GM03348 (cell line): ENCODE data around the gene POMT1.

ENCODE experiments used
- DNase-seq: peaks from one replicate; pipeline ENCODE4 v3.0.0; 2012; ENCODE audit warnings: low spot score

POMT1 gene

GRCh38 chr9:131476777-131477345 is 25.9 kb upstream of the POMT1 start:
- DNase-seq = no peak

DNA sequence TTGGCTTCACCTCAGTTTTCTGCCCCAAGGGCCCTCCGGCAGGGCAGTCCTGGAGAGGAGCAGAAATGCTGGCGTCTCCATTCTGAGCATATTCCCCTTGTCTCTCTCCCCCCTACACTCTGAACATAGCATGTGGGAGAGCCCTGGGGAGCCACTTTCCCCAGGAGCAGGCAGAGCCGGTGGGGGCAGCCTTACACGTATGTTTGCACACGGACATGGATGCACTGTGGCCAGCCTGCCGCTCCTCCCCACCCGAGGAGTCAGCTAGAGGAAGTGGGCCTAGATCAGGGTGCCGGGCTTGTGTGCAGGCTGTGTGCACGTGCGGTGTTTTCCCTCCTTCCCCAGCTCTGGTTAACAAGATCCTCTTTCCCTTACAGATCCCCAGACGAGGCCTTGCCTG is 25.4 kb upstream of the POMT1 start:
- no peak for DNase-seq

DNA sequence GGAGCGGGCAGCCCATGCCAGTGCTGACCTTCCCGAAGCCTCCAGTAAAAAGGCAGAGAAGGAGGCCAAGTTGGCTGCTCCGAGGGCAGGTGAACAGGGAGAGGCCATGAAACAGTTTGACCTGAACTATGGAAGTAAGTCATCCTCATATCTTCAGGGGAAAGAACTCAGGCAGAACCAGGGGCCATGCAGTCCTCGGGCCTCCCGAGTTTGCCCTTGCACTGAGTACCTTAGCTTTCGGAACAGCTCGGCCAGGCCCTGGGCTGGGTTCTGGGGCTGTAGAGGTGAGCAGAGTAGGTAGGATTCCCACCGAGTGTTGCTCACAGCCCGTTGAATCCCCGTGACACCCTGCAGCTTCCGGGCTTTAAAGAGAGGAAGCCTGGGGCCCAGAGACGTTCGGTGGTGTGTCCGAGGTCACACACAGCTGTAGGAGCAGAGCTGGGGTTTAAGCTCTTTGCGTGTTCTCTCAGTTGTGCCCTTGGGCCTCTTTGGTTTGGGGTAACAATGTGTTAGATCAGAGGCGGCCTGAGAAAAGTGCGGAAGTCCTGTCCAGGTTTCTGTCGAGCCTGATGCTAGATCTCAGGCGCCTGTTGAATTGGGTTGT is 24.8 kb upstream of the POMT1 start:
- DNase-seq = no peak

DNA sequence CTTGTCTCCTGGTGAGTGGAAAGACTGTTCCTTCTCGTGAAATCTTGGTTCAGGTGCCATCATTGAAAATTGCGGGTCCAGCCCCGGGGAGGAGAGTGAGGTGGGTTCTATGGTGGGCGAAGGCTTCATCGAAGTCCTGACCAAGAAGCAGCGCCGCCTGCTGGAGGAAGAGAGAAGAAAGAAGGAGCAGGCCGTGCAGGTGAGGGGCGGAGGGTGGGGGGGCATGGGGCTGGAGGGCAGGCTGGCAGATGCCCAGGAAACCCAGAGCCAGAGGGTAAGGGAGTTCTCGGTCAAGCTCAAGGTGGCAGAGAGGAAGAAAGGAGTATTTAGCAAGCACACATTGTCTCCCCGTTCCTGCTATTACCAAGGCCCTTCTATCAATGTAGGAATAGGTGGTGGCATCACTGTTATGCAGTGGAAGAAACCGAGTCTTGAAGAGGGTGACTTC is 24.3 kb upstream of the POMT1 start:
- DNase-seq = peak; percentile 61

- DNase-seq = no peak
Measured at GRCh38 chr9:131478911-131479310, 23.8 kb upstream of the POMT1 start.

- no peak for DNase-seq
Measured at GRCh38 chr9:131480258-131480657, 22.5 kb upstream of the POMT1 start.

DNA sequence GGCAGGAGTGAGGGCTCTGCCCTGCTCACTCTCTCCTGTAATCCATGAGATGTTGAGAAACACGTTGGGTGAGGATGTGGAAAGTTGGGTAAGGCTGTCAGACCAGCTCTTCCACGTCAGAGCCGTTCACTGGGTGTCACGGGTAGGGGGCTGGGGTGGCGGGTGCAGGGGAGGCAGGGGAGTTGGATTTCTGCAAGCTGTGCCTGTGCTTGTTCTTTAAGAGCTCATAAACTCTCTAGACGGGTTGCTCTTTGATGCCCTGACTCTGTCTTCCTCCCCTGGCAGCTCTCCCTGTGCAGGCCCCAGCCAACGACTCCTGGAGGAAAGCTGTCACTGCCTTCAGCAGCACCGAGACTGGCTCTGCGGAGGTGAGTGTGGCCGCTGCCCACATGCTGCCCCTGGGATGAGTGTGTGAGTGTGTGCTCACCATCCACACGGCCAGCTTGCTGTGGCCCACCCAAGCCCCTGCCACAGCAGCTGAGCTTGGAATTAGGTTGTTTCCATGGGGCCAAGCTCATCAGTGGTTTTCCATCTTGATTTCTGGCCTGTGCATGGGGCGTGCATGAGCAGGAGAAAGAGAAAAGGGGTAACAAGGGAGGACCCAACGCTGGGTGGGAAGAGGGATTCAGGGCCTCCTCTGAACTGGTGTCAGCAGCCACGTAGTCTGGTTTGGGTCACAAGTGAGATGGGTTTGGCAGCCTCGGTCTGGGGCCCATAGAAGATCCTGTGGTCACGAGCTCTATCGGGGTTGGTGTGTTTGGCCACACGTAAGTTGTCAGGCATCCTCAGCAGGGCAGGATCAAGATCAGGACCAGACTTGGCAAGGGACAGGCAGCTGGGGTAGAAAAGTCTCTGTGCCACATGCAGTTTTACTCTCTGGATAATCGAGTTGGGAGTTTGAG is 21.0 kb upstream of the POMT1 start:
- DNase-seq = no peak

GRCh38 chr9:131482343-131483006 is 20.2 kb upstream of the POMT1 start:
- no peak for DNase-seq

GRCh38 chr9:131483319-131484050 is 19.2 kb upstream of the POMT1 start:
- DNase-seq = no peak

DNA sequence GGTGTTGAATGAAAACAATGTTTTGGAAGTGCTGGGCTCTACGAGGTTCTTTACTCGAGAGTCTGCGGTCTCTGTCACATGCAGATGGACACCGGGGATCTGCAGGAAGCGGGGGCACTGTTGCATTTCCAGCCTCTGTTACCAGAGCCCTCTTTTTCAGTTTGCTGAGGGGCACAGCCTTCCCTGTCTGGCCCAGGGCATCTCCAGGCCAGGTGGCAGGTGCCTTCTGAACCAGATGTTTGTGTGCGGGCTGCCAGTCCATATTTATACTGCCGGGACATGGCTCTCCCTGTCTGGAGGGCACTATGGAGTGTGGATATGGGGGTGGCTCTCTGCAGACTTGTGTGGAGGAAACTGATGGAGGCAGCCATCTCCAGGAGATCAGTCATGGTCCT is 18.7 kb upstream of the POMT1 start:
- no peak for DNase-seq

- DNase-seq = no peak
Measured at GRCh38 chr9:131484560-131485185, 18.0 kb upstream of the POMT1 start.

- DNase-seq = no peak
Measured at GRCh38 chr9:131485206-131485605, 17.5 kb upstream of the POMT1 start.

DNA sequence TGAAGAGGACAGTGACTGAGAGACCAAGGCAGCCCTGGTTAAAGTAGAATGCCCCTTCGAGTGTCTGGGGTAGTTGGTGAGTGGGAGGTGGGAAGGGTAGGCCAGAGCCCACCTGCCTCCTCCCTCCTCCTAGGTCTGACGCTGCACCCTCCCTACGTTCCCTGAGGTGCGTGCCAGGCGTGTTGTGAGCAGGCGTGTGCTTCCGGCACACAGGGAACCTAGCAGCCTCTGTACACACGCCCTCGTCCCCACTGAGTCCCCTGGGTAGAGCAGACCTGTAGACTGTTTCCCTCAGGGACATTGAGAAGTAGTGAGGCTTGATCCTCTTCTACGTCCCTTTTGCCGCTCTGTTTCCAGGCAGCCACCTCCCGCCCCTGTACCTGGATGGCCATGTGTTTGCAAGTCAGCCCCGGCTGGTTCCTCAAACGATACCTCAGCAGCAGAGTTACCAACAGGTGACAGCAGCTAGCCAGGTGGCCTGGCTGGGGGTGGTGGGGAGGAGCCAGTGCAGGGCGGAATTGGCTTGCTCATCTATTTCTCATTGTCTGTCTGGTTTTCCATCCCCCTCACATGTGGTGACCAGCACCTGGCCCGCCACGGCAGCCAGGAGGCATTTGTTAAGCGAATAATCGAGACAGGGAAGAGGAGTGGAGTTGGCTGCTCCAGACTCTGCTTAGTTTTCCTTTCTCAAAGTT is 16.8 kb upstream of the POMT1 start:
- no peak for DNase-seq

DNA sequence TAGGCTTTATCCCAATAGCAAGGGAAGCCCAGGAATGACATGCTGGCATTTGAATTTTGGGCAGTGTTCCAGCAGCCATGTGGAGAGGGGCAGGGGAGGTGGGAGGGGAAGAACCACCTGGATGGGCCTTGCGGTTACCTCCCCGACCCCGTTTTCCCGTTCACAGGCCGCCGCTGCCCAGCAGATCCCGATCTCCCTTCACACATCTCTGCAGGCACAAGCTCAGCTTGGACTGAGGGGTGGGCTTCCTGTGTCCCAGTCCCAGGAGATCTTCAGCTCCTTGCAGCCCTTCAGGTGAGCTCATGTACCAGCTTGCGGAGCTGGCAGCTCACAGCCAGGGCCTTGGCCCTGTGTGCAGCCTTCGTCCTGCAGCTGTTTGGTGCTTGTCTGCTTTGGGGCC is 15.7 kb upstream of the POMT1 start:
- DNase-seq = no peak

DNA sequence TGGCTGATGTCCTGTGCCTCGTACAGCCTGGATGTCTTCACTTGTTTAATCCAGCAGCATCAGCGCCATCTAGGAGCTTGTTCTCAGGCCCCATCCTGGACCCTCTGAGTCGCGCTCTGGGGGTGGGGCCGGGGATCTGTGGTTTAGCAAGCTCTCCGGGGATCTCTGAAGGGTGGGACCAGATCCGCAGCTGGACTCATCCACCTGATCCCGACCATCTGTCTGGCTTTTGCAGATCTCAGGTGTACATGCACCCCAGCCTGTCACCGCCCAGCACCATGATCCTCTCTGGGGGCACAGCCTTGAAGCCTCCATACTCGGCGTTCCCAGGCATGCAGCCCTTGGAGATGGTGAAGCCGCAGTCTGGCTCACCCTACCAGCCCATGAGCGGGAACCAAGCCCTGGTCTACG is 15.1 kb upstream of the POMT1 start:
- DNase-seq = no peak

DNA sequence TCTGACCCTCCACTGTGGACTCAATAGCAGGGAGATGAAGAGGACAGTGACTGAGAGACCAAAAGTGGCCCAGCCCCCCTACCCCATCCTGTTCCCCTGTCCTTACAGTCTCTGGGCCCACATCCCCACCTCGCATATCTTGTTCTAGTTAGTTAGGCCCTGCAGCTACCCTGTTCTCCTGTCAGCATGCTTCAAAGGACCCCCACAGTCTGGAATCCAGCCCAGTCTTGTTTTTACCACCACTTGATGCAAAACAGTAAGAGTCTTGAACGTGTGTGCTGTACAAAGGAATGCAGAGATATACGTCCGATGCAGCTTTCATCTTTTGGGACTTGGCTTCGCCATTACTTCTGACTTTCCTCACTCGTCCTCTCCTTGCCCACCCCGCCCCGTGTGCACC is 12.2 kb upstream of the POMT1 start:
- no peak for DNase-seq

DNA sequence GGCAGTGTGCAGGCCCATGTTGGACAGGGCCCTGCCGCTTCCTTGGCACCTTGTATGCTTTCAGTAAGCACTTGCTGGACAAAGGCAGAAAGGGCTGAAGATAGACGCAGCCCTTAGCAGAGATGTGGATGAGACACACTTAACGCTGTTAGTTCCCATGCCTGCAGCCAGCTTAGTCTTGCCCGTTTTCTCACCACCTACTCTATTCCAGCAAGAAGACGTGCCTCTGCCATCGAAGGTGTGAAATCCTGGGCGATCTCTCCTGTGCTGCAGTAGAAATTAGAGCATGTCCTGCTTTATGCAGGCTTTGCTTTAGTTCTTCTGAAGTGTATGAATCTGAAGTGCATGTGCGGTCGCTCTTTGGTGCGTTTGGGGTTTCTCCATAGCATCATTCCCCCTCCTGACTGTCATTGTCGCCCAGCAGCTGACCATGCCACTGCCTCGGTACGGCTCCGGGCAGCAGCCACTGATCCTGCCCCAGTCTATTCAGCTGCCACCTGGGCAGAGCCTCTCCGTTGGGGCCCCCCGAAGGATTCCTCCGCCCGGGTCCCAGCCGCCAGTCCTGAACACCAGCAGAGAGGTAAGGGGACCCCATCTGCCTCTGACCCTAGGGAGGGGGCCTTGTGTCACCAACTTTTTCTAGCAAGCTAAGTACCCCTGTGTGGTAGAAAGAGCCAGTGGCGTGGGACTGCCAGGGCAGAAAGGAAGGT is 11.6 kb upstream of the POMT1 start:
- no peak for DNase-seq

GRCh38 chr9:131492070-131492469 is 10.6 kb upstream of the POMT1 start:
- no peak for DNase-seq

DNA sequence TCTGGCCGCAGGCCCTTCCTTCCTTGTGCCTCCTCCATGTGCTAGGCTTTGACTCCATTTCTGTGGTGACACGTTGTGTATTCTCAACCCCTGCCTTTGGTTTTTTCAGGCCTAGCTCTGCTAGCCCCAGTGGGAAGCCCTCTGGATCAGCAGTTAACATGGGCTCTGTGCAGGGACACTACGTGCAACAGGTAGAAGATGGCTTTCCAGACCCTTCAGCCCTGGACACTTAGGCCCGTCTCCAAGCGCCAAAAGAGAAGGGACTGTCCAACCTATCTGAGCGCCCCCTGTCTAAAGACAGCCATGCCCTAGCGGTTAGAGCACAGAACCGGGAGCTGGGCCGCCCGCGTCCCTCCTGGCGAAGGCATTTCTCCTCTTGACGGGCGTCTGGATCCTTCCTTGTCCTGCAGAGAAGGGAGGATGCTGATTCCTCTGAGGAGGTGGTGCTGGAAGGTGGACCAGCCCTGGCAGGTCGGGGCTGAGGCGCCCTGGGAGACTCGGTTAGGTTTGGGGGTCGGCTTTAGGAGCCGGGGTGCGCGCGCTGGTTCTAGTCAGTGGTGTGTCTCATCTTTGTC is 8.3 kb upstream of the POMT1 start:
- no peak for DNase-seq

DNA sequence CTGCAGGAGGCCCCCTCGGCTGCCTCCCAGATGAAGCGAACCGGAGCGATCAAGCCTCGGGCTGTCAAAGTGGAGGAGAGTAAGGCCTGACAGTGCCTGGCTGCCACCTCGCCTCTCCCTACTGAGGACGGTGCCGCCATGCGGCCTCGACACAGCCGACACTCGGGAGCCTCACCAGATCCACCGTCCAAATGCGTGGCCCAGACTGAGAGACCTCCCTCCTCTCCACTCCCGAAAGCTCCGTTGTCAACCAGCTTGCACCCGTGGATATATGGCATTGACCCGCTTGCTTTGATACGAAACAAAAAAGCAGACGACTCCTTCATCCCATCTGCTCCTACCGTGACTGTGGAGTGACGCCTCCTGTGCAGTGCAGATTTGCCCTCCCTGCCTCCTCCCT is 6.9 kb upstream of the POMT1 start:
- DNase-seq = no peak
